H7 (cell line): ENCODE results near the gene TOMM20L. TPM values are rescaled to one million over a fixed set of nuclear protein-coding genes. Genes with fewer than 3 reads are reported as not detected.
"Not testable (repeated sequence)": the region's sequence is repeated elsewhere in the genome, so short reads cannot be mapped to it uniquely, and the experiment has no call there.

ENCODE experiments used
- DNase-seq: peaks from one replicate; pipeline ENCODE4 v3.0.0; 2012
- H3K27me3 ChIP-seq: 2 replicates; pipeline ENCODE4 v1.6.0; 2011; ENCODE audit warnings: mild to moderate bottlenecking, low read length; ENCODE audit not compliant: control insufficient read depth, insufficient read depth
- H3K36me3 ChIP-seq: replicated peaks from 2 replicates; pipeline ENCODE4 v1.5.1; 2011; ENCODE audit warnings: low read length; ENCODE audit not compliant: control insufficient read depth, insufficient read depth
- H3K4me3 ChIP-seq: 2 replicates; pipeline ENCODE4 v1.5.1; 2011; ENCODE audit warnings: low read depth, mild to moderate bottlenecking, control low read depth, low read length, moderate library complexity; ENCODE audit not compliant: insufficient read depth
- total RNA-seq: library from RNA; depleted of rRNA; stranded (reverse); fragments of >200 nt; shearing (Covaris generic); gene quantifications from 2 replicates; pipeline ENCODE4 v1.2.3, GENCODE V29; 2014

The TOMM20L gene
- total RNA-seq, 1 experiment from 2014 or later: not detected

GRCh38 chr14:58398895-58399294, 3.2 kb downstream of the TOMM20L start:
- no peak for DNase-seq
- H3K4me3 ChIP-seq: no peak overlapping the region
- H3K36me3 ChIP-seq: no peaks in the 10 kb centered on the region
- peaks cover 9% of the 10 kb centered on the region for H3K27me3 ChIP-seq

GRCh38 chr14:58401587-58401986, 5.9 kb downstream of the TOMM20L start:
- peak; percentile 36 for DNase-seq
- Histone ChIP-seq H3K36me3 (no peaks in the 10 kb centered on the region), H3K27me3 (peaks cover 3% of the 10 kb centered on the region; the same call in 1 of the 2 replicates), H3K4me3 (no peak overlapping the region)

- no peaks in the 10 kb centered on the region for H3K27me3 ChIP-seq
- H3K4me3 ChIP-seq: no peak overlapping the region
- DNase-seq: no peak
- H3K36me3 ChIP-seq: peaks cover 9% of the 10 kb centered on the region
Observed at GRCh38 chr14:58408681-58409215, 13.0 kb downstream of the TOMM20L start.

GRCh38 chr14:58414845-58415244, 19.1 kb downstream of the TOMM20L start:
- Histone ChIP-seq H3K27me3 (no peaks in the 10 kb centered on the region), H3K4me3 (no peak overlapping the region), H3K36me3 (peaks cover 2% of the 10 kb centered on the region)
- peak; percentile 16 for DNase-seq

GRCh38 chr14:58415636-58416547, 20.2 kb downstream of the TOMM20L start:
- no peak overlapping the region for H3K4me3 ChIP-seq
- H3K27me3 ChIP-seq: no peaks in the 10 kb centered on the region
- no peak for DNase-seq
- no peaks in the 10 kb centered on the region; the same call in 1 of the 2 replicates for H3K36me3 ChIP-seq

GRCh38 chr14:58416934-58417333, 21.2 kb downstream of the TOMM20L start:
- DNase-seq, H3K4me3 ChIP-seq, H3K36me3 ChIP-seq, H3K27me3 ChIP-seq: not testable (repeated sequence)

GRCh38 chr14:58426670-58427280, 31.0 kb downstream of the TOMM20L start:
- DNase-seq: peak; percentile 67
- peaks cover under 1% of the 10 kb centered on the region for H3K36me3 ChIP-seq

GRCh38 chr14:58427281-58428117, 31.8 kb downstream of the TOMM20L start, which contains the start of the genes KIAA0586 and TIMM9:
KIAA0586 (plus strand) TSS chr14:58427719; CDS start chr14:58428265, 546 bp downstream.
TIMM9 (minus strand) TSS chr14:58427531; CDS start chr14:58411945, 15,586 bp downstream.
- DNase-seq: peak; percentile 88
- Histone ChIP-seq H3K27me3 (no peaks in the 10 kb centered on the region), H3K4me3 (peak within 1 kb of the TSS; percentile 75), H3K36me3 (peaks cover 2% of the 10 kb centered on the region; the same call in 1 of the 2 replicates)

More at GRCh38 chr14:58426670-58427280, 31.0 kb downstream of the TOMM20L start:
- Histone ChIP-seq H3K27me3 (no peaks in the 10 kb centered on the region), H3K4me3 (peak overlapping the region; percentile 75)

- peak overlapping the region; percentile 75 for H3K4me3 ChIP-seq
- DNase-seq: peak; percentile 21
- H3K36me3 ChIP-seq: peaks cover 2% of the 10 kb centered on the region; the same call in 1 of the 2 replicates
- no peaks in the 10 kb centered on the region for H3K27me3 ChIP-seq
Observed at GRCh38 chr14:58428118-58428683, 32.5 kb downstream of the TOMM20L start.

- no peak for DNase-seq
- H3K4me3 ChIP-seq: no peak overlapping the region
Observed at GRCh38 chr14:58430156-58430555, 34.4 kb downstream of the TOMM20L start.

GRCh38 chr14:58439476-58439875, 43.7 kb downstream of the TOMM20L start:
- no peaks in the 10 kb centered on the region for H3K27me3 ChIP-seq
- no peak overlapping the region for H3K4me3 ChIP-seq
- H3K36me3 ChIP-seq: peaks cover 2% of the 10 kb centered on the region
- no peak for DNase-seq

More at GRCh38 chr14:58430156-58430555, 34.4 kb downstream of the TOMM20L start:
- Histone ChIP-seq H3K27me3 (no peaks in the 10 kb centered on the region), H3K36me3 (peaks cover 2% of the 10 kb centered on the region; the same call in 1 of the 2 replicates)

- peaks cover 7% of the 10 kb centered on the region for H3K36me3 ChIP-seq
- no peaks in the 10 kb centered on the region for H3K27me3 ChIP-seq
- no peak overlapping the region for H3K4me3 ChIP-seq
- DNase-seq: no peak
Observed at GRCh38 chr14:58444627-58445026, 48.9 kb downstream of the TOMM20L start.

- no peaks in the 10 kb centered on the region for H3K27me3 ChIP-seq
- no peak overlapping the region for H3K4me3 ChIP-seq
- no peaks in the 10 kb centered on the region; the same call in 1 of the 2 replicates for H3K36me3 ChIP-seq
- no peak for DNase-seq
Observed at GRCh38 chr14:58455593-58456265, 60.0 kb downstream of the TOMM20L start.
